ENCODE data around the gene TMEM239. TPM values are rescaled to one million over a fixed set of nuclear protein-coding genes. Genes with fewer than 3 reads are reported as not detected.

Gene TMEM239
- polyA plus RNA-seq, 1 experiment: not detected

- peaks cover 16% of the 10 kb centered on the region for H3K27me3 ChIP-seq (ENCODE audit: control insufficient read depth, insufficient read depth, low read length)
- no peak for TF ChIP-seq CTCF (IDR thresholded peaks at IDR 0.05; ENCODE audit: low read depth, low read length)
- CTCF ChIA-PET: no interaction called here
- DNase-seq (ENCODE audit: low read depth, low spot score): no peak
- no peaks in the 10 kb centered on the region for H3K9me3 ChIP-seq (ENCODE audit: control insufficient read depth, insufficient read depth, low read length)
- H3K27ac ChIP-seq (ENCODE audit: low read depth, low read length): no peak overlapping the region
- POLR2A ChIA-PET: no interaction called here
- H3K4me3 ChIP-seq (ENCODE audit: low read depth, low read length): no peak overlapping the region
Measured at GRCh38 chr20:2793471-2793870, 22.7 kb upstream of the TMEM239 start.

- peaks cover 21% of the 10 kb centered on the region for H3K27me3 ChIP-seq (ENCODE audit: control insufficient read depth, insufficient read depth, low read length)
- H3K4me3 ChIP-seq (ENCODE audit: low read depth, low read length): no peak overlapping the region
- H3K9me3 ChIP-seq (ENCODE audit: control insufficient read depth, insufficient read depth, low read length): no peaks in the 10 kb centered on the region
- TF ChIP-seq CTCF (IDR thresholded peaks at IDR 0.05; ENCODE audit: low read depth, low read length): no peak
- POLR2A ChIA-PET: interaction anchor here (0.5 to 0.6 kb wide), 2 partner anchors 18 to 91 kb away, joined by 3 read pairs; no protein-coding TSS in a partner anchor
- CTCF ChIA-PET: no interaction called here
- DNase-seq (ENCODE audit: low read depth, low spot score): no peak
- H3K27ac ChIP-seq (ENCODE audit: low read depth, low read length): no peak overlapping the region
Measured at GRCh38 chr20:2794202-2794748, 21.9 kb upstream of the TMEM239 start.

GRCh38 chr20:2794866-2795447 is 21.2 kb upstream of the TMEM239 start:
- no peak overlapping the region for H3K4me3 ChIP-seq (ENCODE audit: low read depth, low read length)
- POLR2A ChIA-PET: interaction anchor here (0.5 to 0.6 kb wide), 2 partner anchors 15 to 17 kb away, joined by 3 to 5 read pairs; no protein-coding TSS in a partner anchor
- no peak for DNase-seq (ENCODE audit: low read depth, low spot score)
- no peak overlapping the region for H3K27ac ChIP-seq (ENCODE audit: low read depth, low read length)
- no peak for TF ChIP-seq CTCF (IDR thresholded peaks at IDR 0.05; ENCODE audit: low read depth, low read length)
- CTCF ChIA-PET: no interaction called here
- peaks cover 23% of the 10 kb centered on the region for H3K27me3 ChIP-seq (ENCODE audit: control insufficient read depth, insufficient read depth, low read length)
- no peaks in the 10 kb centered on the region for H3K9me3 ChIP-seq (ENCODE audit: control insufficient read depth, insufficient read depth, low read length)

GRCh38 chr20:2795451-2795850 is 20.7 kb upstream of the TMEM239 start:
- Histone ChIP-seq H3K9me3 (ENCODE audit: control insufficient read depth, insufficient read depth, low read length) (no peaks in the 10 kb centered on the region), H3K27ac (ENCODE audit: low read depth, low read length) (no peak overlapping the region), H3K4me3 (ENCODE audit: low read depth, low read length) (no peak overlapping the region), H3K27me3 (ENCODE audit: control insufficient read depth, insufficient read depth, low read length) (peaks cover 23% of the 10 kb centered on the region)
- TF ChIP-seq CTCF (IDR thresholded peaks at IDR 0.05; ENCODE audit: low read depth, low read length): no peak
- ChIA-PET POLR2A (interaction anchor here (0.5 kb wide), 1 partner anchor 14 kb away, joined by 5 read pairs; no protein-coding TSS in a partner anchor), CTCF (no interaction called here)
- DNase-seq (ENCODE audit: low read depth, low spot score): no peak

GRCh38 chr20:2796011-2796660 is 20.0 kb upstream of the TMEM239 start:
- DNase-seq (ENCODE audit: low read depth, low spot score): no peak
- CTCF ChIA-PET: no interaction called here

More at GRCh38 chr20:2796011-2796660, 20.0 kb upstream of the TMEM239 start:
- Histone ChIP-seq H3K4me3 (ENCODE audit: low read depth, low read length) (no peak overlapping the region), H3K9me3 (ENCODE audit: control insufficient read depth, insufficient read depth, low read length) (peaks cover 1% of the 10 kb centered on the region), H3K27me3 (ENCODE audit: control insufficient read depth, insufficient read depth, low read length) (peaks cover 30% of the 10 kb centered on the region), H3K27ac (ENCODE audit: low read depth, low read length) (no peak overlapping the region)
- POLR2A ChIA-PET: no interaction called here
- TF ChIP-seq CTCF (IDR thresholded peaks at IDR 0.05; ENCODE audit: low read depth, low read length): no peak
